T-cell (primary cell): ENCODE results near the gene FGF23. TPM values are rescaled to one million over a fixed set of nuclear protein-coding genes. Genes with fewer than 3 reads are reported as not detected.
"Not testable (repeated sequence)": the region's sequence is repeated elsewhere in the genome, so short reads cannot be mapped to it uniquely, and the experiment has no call there.

Source experiments
- ATAC-seq, 4 experiments: fragments of 200-7000 bp in 3 of 4; fragments of 150-1000 bp in 1 of 4; cut with Tn5 transposase; replicated peaks in 1 of 4; 1 replicate in 3 of 4; 2 replicates in 1 of 4; pipeline ENCODE4 v1.10.0; 2021; ENCODE audit warnings: moderate library complexity in 3 of 4, mild to moderate bottlenecking in 2 of 4, moderate number of reproducible peaks in 1 of 4
- CTCF ChIA-PET, 2 donors: fragments of 300-600 bp; sonication (Branson Sonifier 250); formaldehyde crosslinking; loops; one replicate each; lab custom pipeline; 2022; ENCODE audit warnings: antibody characterized with exemption in 2 of 2; lab: Charles Lee
- POLR2A ChIA-PET, 2 donors: fragments of 300-600 bp; sonication (Branson Sonifier 250); formaldehyde crosslinking; loops; one replicate each; lab custom pipeline; 2022; ENCODE audit warnings: antibody characterized with exemption in 2 of 2; lab: Charles Lee
- DNase-seq, 35 experiments: peaks; one replicate each; pipeline versions ENCODE4 v3.0.0 to v3.0.0-alpha.2; 2013 to 2023
- H3K27ac ChIP-seq: one replicate; pipeline ENCODE4 v1.5.1; 2013; ENCODE audit warnings: low read length
- H3K27me3 ChIP-seq, 2 experiments: replicated peaks in 1 of 2; 1 replicate in 1 of 2; 2 replicates in 1 of 2; pipeline versions ENCODE4 v1.6.1 to v1.7.0; 2013; ENCODE audit warnings: low read length in 1 of 2, mixed read lengths in 1 of 2; ENCODE audit not compliant: control insufficient read depth in 2 of 2, insufficient read depth in 2 of 2; ENCODE audit errors: extremely low read depth in 1 of 2
- H3K36me3 ChIP-seq, 2 donors: 1 replicate in 1 of 2; 2 replicates in 1 of 2; pipeline versions ENCODE4 v1.6.1 to v1.7.0; 2013; ENCODE audit warnings: low read length in 1 of 2; ENCODE audit not compliant: control insufficient read depth in 2 of 2, insufficient read depth in 1 of 2; ENCODE audit errors: extremely low read depth in 1 of 2
- H3K4me1 ChIP-seq, 2 experiments: 1 replicate in 1 of 2; 2 replicates in 1 of 2; pipeline versions ENCODE4 v1.6.1 to v1.7.0; 2013; ENCODE audit warnings: low read length in 2 of 2, mixed read lengths in 1 of 2; ENCODE audit not compliant: insufficient read depth in 2 of 2, control insufficient read depth in 1 of 2; ENCODE audit errors: extremely low read depth in 1 of 2
- H3K4me3 ChIP-seq, 2 donors: 1 replicate in 1 of 2; 2 replicates in 1 of 2; pipeline versions ENCODE4 v1.5.1 to v1.7.0; 2013; ENCODE audit warnings: mild to moderate bottlenecking in 2 of 2, low read length in 1 of 2, moderate library complexity in 1 of 2; ENCODE audit not compliant: control insufficient read depth in 1 of 2; ENCODE audit errors: extremely low read depth in 1 of 2
- H3K9me3 ChIP-seq: 2 replicates; pipeline ENCODE4 v1.7.0; 2013
- H3K27ac Mint-ChIP-seq, 2 donors: one replicate each; pipeline ENCODE4 v1.8.0; 2020 to 2021; ENCODE audit warnings: mild to moderate bottlenecking in 2 of 2, mixed read lengths in 2 of 2
- H3K27me3 Mint-ChIP-seq, 2 donors: one replicate each; pipeline ENCODE4 v1.8.0; 2021 to 2022; ENCODE audit warnings: mixed read lengths in 2 of 2
- H3K36me3 Mint-ChIP-seq: one replicate; pipeline ENCODE4 v1.8.0; 2021; ENCODE audit warnings: mixed read lengths
- H3K4me1 Mint-ChIP-seq, 3 donors: one replicate each; pipeline ENCODE4 v1.8.0; 2020 to 2022; ENCODE audit warnings: mixed read lengths in 3 of 3, mild to moderate bottlenecking in 1 of 3
- H3K4me3 Mint-ChIP-seq, 3 donors: one replicate each; pipeline ENCODE4 v1.8.0; 2020 to 2022; ENCODE audit warnings: mild to moderate bottlenecking in 3 of 3, mixed read lengths in 3 of 3, moderate library complexity in 3 of 3
- H3K9me3 Mint-ChIP-seq, 3 donors: one replicate each; pipeline ENCODE4 v1.8.0; 2020 to 2022; ENCODE audit warnings: mixed read lengths in 3 of 3
- WGBS: methylation state at CpG from one replicate; pipeline ENCODE4 v1.1.5; 2013; ENCODE audit warnings: missing lambda C conversion rate; ENCODE audit not compliant: insufficient coverage; 5-methylcytosine and 5-hydroxymethylcytosine counted together
- total RNA-seq, 35 experiments: library from RNA in 6 of 35; stranded (reverse) in 6 of 35; fragments of 120-200 nt in 1 of 35; gene quantifications; one replicate each; pipeline versions ENCODE4 v1.2.1 to v1.2.4 and lab custom pipeline; 2013 to 2026

Gene FGF23
- total RNA-seq, 5 donors from 2014 or later (not counting 1 experiment from before 2014, with no cell fraction given) = not detected

- Mint-ChIP-seq H3K36me3 (no peaks in the 10 kb centered on the region), H3K9me3 (no peaks in the 10 kb centered on the region), H3K27me3 (no peaks in the 10 kb centered on the region), H3K4me1 (no peaks in the 10 kb centered on the region), H3K27ac (no peak overlapping the region), H3K4me3 (no peak overlapping the region)
- no peaks in the 10 kb centered on the region for H3K36me3 ChIP-seq
- no peak for ATAC-seq
- ChIA-PET POLR2A (no interaction called here), CTCF (no interaction called here)
- no peaks in the 10 kb centered on the region for H3K4me1 ChIP-seq
- no peak for DNase-seq
- WGBS = 100% methylated on average over 2 of the region's 3 CpGs
- no peaks in the 10 kb centered on the region for H3K9me3 ChIP-seq
- H3K4me3 ChIP-seq = no peak overlapping the region
- H3K27ac ChIP-seq = no peak overlapping the region
- peaks cover 0 to 11% of the 10 kb centered on the region in 2 experiments for H3K27me3 ChIP-seq
Measured at GRCh38 chr12:4407136-4407535, 27.6 kb upstream of the FGF23 start.

- POLR2A ChIA-PET = interaction anchor here in 1 of 2 donors (0.6 kb wide), 1 partner anchor 378 kb away, joined by 3 read pairs; no protein-coding TSS in a partner anchor
- H3K4me1 Mint-ChIP-seq, H3K9me3 ChIP-seq, CTCF ChIA-PET, H3K4me3 ChIP-seq, H3K36me3 ChIP-seq, H3K36me3 Mint-ChIP-seq, H3K27ac Mint-ChIP-seq, H3K9me3 Mint-ChIP-seq, H3K27ac ChIP-seq, DNase-seq, H3K4me3 Mint-ChIP-seq, H3K27me3 Mint-ChIP-seq, H3K4me1 ChIP-seq, ATAC-seq: not testable (repeated sequence)
- peaks cover 0 to 16% of the 10 kb centered on the region in 2 experiments for H3K27me3 ChIP-seq
- 70% methylated on average over 5 of the region's 8 CpGs for WGBS
Measured at GRCh38 chr12:4404877-4405637, 25.5 kb upstream of the FGF23 start.

DNA sequence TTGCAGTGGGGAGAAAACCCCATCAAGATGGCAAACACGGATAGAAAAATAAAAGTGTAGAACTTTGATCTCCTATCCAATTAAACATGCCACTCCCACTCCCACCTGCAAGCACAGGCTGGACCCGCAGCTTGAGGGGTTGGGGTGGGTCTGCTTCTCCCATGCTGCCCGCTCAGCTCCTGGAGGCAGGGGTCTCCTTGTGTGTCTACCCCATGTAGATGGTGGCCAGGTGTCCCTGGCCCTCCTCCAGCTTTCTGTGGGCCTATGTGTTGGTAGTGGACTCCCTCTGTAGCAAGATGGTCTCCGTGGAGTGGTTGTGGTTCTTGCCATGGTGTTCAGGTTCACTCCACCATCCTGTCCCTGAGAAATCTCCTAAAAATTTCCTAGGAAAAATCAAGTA lies 23.5 kb upstream of the FGF23 start:
- no peaks in the 10 kb centered on the region for H3K4me1 Mint-ChIP-seq
- H3K4me3 ChIP-seq = no peak overlapping the region
- CTCF ChIA-PET = no interaction called here
- H3K27ac ChIP-seq = no peak overlapping the region
- no peak overlapping the region for H3K27ac Mint-ChIP-seq
- peaks cover 9 to 12% of the 10 kb centered on the region in 2 donors for H3K27me3 Mint-ChIP-seq
- peaks cover 0 to 20% of the 10 kb centered on the region in 2 experiments for H3K27me3 ChIP-seq
- no peak overlapping the region for H3K4me3 Mint-ChIP-seq
- ATAC-seq (no peak), DNase-seq (no peak)
- H3K9me3 Mint-ChIP-seq = no peaks in the 10 kb centered on the region
- H3K36me3 Mint-ChIP-seq = no peaks in the 10 kb centered on the region
- H3K4me1 ChIP-seq = no peaks in the 10 kb centered on the region
- H3K9me3 ChIP-seq = no peaks in the 10 kb centered on the region
- H3K36me3 ChIP-seq = no peaks in the 10 kb centered on the region
- WGBS = no CpG with 5 or more reads among the region's 4 CpGs
- POLR2A ChIA-PET = no interaction called here

DNA sequence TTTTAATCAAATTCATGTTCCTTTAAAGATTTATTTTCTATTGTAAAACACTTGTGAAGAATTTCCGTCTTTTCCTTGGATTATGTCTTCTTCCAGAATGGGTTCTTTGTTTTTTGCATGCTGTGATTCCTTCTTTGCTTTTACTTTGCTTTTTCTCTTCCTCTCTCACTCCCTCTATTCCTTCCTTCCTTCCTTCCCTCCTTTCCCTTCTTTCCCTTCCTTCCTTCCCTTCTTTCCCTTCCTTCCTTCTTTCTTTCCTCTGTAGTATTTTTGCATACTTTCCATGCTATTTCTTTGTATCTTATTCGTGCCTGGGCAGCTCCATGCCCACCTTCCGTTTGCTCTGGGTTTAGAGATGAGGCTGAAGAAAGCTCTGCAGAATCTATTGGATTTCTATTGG lies 21.6 kb upstream of the FGF23 start:
- H3K36me3 ChIP-seq = no peaks in the 10 kb centered on the region
- DNase-seq (no peak), ATAC-seq (no peak)
- no peak overlapping the region for H3K4me3 ChIP-seq
- Mint-ChIP-seq H3K36me3 (no peaks in the 10 kb centered on the region), H3K4me3 (no peak overlapping the region), H3K9me3 (no peaks in the 10 kb centered on the region), H3K27ac (no peak overlapping the region), H3K4me1 (no peaks in the 10 kb centered on the region), H3K27me3 (peaks cover 10 to 12% of the 10 kb centered on the region in 2 donors)
- ChIA-PET POLR2A (interaction anchor here in 1 of 2 donors (0.6 kb wide), 1 partner anchor 10 kb away, joined by 6 read pairs; no protein-coding TSS in a partner anchor), CTCF (no interaction called here)
- H3K4me1 ChIP-seq = no peaks in the 10 kb centered on the region
- H3K27ac ChIP-seq = no peak overlapping the region
- H3K9me3 ChIP-seq = no peaks in the 10 kb centered on the region
- peaks cover 0 to 20% of the 10 kb centered on the region in 2 experiments for H3K27me3 ChIP-seq
- WGBS = no CpG with 5 or more reads among the region's 3 CpGs

GRCh38 chr12:4395818-4396217 lies 16.3 kb upstream of the FGF23 start:
- Histone ChIP-seq H3K4me3 (no peak overlapping the region), H3K9me3 (no peaks in the 10 kb centered on the region), H3K27me3 (peaks cover 0 to 26% of the 10 kb centered on the region in 2 experiments), H3K36me3 (no peaks in the 10 kb centered on the region), H3K4me1 (peaks cover 0 to 5% of the 10 kb centered on the region in 2 experiments), H3K27ac (no peak overlapping the region)
- peaks cover 6 to 7% (median 6%) of the 10 kb centered on the region in 3 donors for H3K4me1 Mint-ChIP-seq
- POLR2A ChIA-PET = no interaction called here
- no peak for DNase-seq
- H3K9me3 Mint-ChIP-seq = no peaks in the 10 kb centered on the region
- H3K27ac Mint-ChIP-seq = no peak overlapping the region
- peaks cover 25 to 27% of the 10 kb centered on the region in 2 donors for H3K27me3 Mint-ChIP-seq
- H3K36me3 Mint-ChIP-seq = no peaks in the 10 kb centered on the region
- CTCF ChIA-PET = no interaction called here
- no peak for ATAC-seq
- 68% methylated on average over 2 of the region's 2 CpGs for WGBS
- no peak overlapping the region for H3K4me3 Mint-ChIP-seq

GRCh38 chr12:4393211-4393610 lies 13.7 kb upstream of the FGF23 start:
- no peak for ATAC-seq
- Mint-ChIP-seq H3K36me3 (no peaks in the 10 kb centered on the region), H3K9me3 (no peaks in the 10 kb centered on the region), H3K4me1 (peaks cover 6 to 7% (median 6%) of the 10 kb centered on the region in 3 donors), H3K27me3 (peaks cover 20 to 25% of the 10 kb centered on the region in 2 donors), H3K4me3 (no peak overlapping the region), H3K27ac (no peak overlapping the region)
- Histone ChIP-seq H3K36me3 (no peaks in the 10 kb centered on the region), H3K9me3 (no peaks in the 10 kb centered on the region), H3K27ac (no peak overlapping the region), H3K4me1 (peaks cover 0 to 5% of the 10 kb centered on the region in 2 experiments), H3K27me3 (peaks cover 0 to 26% of the 10 kb centered on the region in 2 experiments), H3K4me3 (no peak overlapping the region)
- ChIA-PET POLR2A (no interaction called here), CTCF (no interaction called here)
- DNase-seq = no peak
- 60% methylated on average over 2 of the region's 5 CpGs for WGBS
